ENCODE data around the gene ATXN7L3B. TPM values are rescaled to one million over a fixed set of nuclear protein-coding genes. Genes with fewer than 3 reads are reported as not detected.

ATXN7L3B gene
- total and polyA plus RNA-seq, 9 of the 15 experiments (the other 6 are each of a cell fraction or from before 2014, with no cell fraction given), result 10.3 to 40.5 (median 31.0) TPM

- TF ChIP-seq YY1 (IDR thresholded peaks at IDR 0.05; ENCODE audit: borderline replicate concordance in 1 of 3, control insufficient read depth in 1 of 3, extremely low read depth in 1 of 3, insufficient read depth in 3 of 3, insufficient read length in 1 of 3, insufficient replicate concordance in 2 of 3, low read depth in 1 of 3, low read length in 2 of 3) (no peak), ZNF224 (CRISPR knock-in tag; IDR thresholded peaks at IDR 0.05) (no peak)
Observed at GRCh38 chr12:74578486-74578885, 40.9 kb downstream of the ATXN7L3B start (continued).

DNA sequence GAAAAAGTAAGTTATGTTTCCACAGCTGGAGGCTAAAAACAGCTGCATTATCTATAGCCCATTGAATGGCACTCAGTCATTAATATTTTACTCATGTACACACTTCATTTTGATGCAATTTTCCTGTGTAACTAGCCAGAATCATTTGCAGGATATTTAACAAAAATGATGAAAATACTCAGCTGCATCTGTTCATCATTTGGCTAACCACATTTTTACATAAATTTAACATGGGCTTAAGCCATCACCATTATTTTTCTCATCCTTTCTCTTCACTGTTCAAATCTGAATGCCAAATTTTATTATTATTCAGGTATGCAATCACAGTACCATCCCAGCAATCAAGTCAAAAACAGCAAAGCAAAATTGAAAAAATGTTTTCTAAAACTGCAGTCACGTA is 41.8 kb downstream of the ATXN7L3B start:
- Histone ChIP-seq H3K9me3 (replicated peaks; ENCODE audit: control insufficient read depth, insufficient read depth, low read depth, low read length) (no peaks in the 10 kb centered on the region), H3K36me3 (ENCODE audit: control insufficient read depth, insufficient read depth, low read length) (no peaks in the 10 kb centered on the region), H4K20me1 (replicated peaks; ENCODE audit: control insufficient read depth, insufficient read depth, low read length) (no peaks in the 10 kb centered on the region), H3K9me1 (ENCODE audit: control insufficient read depth, insufficient read depth, low read length) (no peaks in the 10 kb centered on the region), H3K9ac (ENCODE audit: insufficient read depth in 1 of 2, low read depth in 2 of 2, low read length in 2 of 2) (no peak overlapping the region), H3K4me2 (ENCODE audit: insufficient read depth, low read length) (no peak overlapping the region), H3K27me3 (ENCODE audit: control insufficient read depth in 2 of 2, insufficient read depth in 2 of 2, low read length in 2 of 2) (no peaks in the 10 kb centered on the region), H3K4me3 (no peak overlapping the region), H3K79me2 (ENCODE audit: control insufficient read depth, insufficient read depth, low read length) (no peaks in the 10 kb centered on the region), H3K4me1 (replicated peaks in 1 of 2; ENCODE audit: control insufficient read depth in 2 of 2, insufficient read depth in 2 of 2, low read length in 2 of 2) (no peaks in the 10 kb centered on the region), H3K27ac (ENCODE audit: extremely low read depth, low read depth, low read length) (no peak overlapping the region), H2AFZ (ENCODE audit: low read depth, low read length) (no peak overlapping the region)
- TF ChIP-seq CBX2 (IDR thresholded peaks at IDR 0.05; ENCODE audit: insufficient read depth, low read length, poor library complexity, severe bottlenecking), result no peak
- no peak for TF ChIP-seq CBX1 (IDR thresholded peaks at IDR 0.05; ENCODE audit: low read depth)
- no peak for TF ChIP-seq NCOA6 (IDR thresholded peaks at IDR 0.05)
- TF ChIP-seq ZFP91 (CRISPR knock-in tag; IDR thresholded peaks at IDR 0.05), result no peak
- no peak for TF ChIP-seq TARDBP (IDR thresholded peaks at IDR 0.05)
- no peak for TF ChIP-seq COPS2 (conservative IDR thresholded peaks at IDR 0.05)
- no peak for TF ChIP-seq PTRF (tag; IDR thresholded peaks at IDR 0.05)
- no peak for TF ChIP-seq ARNT (IDR thresholded peaks at IDR 0.05)
- TF ChIP-seq ZNF699 (CRISPR knock-in tag; IDR thresholded peaks at IDR 0.05; ENCODE audit: insufficient replicate concordance), result no peak
- 0% methylated on average over 1 of the region's 1 CpG for WGBS (ENCODE audit: insufficient coverage, low coverage, missing lambda C conversion rate)
- ChIA-PET CTCF (ENCODE audit: low intra/inter-chr PET ratio) (no interaction called here), POLR2A (interaction anchor here (0.6 kb wide), 1 partner anchor 13 kb away, joined by 3 read pairs; no protein-coding TSS in a partner anchor)
- in situ Hi-C loops (cut with MboI), result no loop called here
- ATAC-seq (no peak), DNase-seq (ENCODE audit: extremely low read depth in 1 of 4, low spot score in 3 of 4) (no peak), FAIRE-seq (no peak)
- BruUV-seq (replicated peaks), result no TSS peak
- intact Hi-C loops (cut with micrococcal nuclease), result no loop called here
